Measurements from ENCODE around the gene NRL. TPM values are rescaled to one million over a fixed set of nuclear protein-coding genes. Genes with fewer than 3 reads are reported as not detected.

The NRL gene
- total RNA-seq, 2 donors from 2014 or later, result 4.3 to 4.7 TPM

GRCh38 chr14:24057867-24058259 is 56.9 kb downstream of the NRL start:
- no peak for DNase-seq (ENCODE audit: low spot score)
- Histone ChIP-seq H3K4me3 (no peak overlapping the region), H3K27me3 (replicated peaks; ENCODE audit: insufficient read depth) (no peaks in the 10 kb centered on the region), H3K4me1 (replicated peaks) (no peaks in the 10 kb centered on the region), H3K9me3 (no peaks in the 10 kb centered on the region), H3K36me3 (no peaks in the 10 kb centered on the region), H3K27ac (no peak overlapping the region)
- TF ChIP-seq POLR2AphosphoS5 (IDR thresholded peaks at IDR 0.05) (no peak), POLR2A (IDR thresholded peaks at IDR 0.05) (no peak), CTCF (IDR thresholded peaks at IDR 0.05) (no peak)
- intact Hi-C loops (cut with DNase I), result loop anchor here (2.0 to 5.0 kb wide), 2 partner anchors 33 to 49 kb away; no protein-coding TSS in a partner anchor
- 70% methylated on average over 11 of the region's 14 CpGs for WGBS

GRCh38 chr14:24057271-24057670 is 57.5 kb downstream of the NRL start:
- Histone ChIP-seq H3K4me3 (no peak overlapping the region), H3K4me1 (replicated peaks) (no peaks in the 10 kb centered on the region), H3K27ac (no peak overlapping the region), H3K27me3 (replicated peaks; ENCODE audit: insufficient read depth) (no peaks in the 10 kb centered on the region), H3K36me3 (no peaks in the 10 kb centered on the region), H3K9me3 (no peaks in the 10 kb centered on the region)
- TF ChIP-seq CTCF (IDR thresholded peaks at IDR 0.05) (no peak), POLR2AphosphoS5 (IDR thresholded peaks at IDR 0.05) (no peak)
- no peak for DNase-seq (ENCODE audit: low spot score)
- 92% methylated on average over 2 of the region's 2 CpGs for WGBS
- intact Hi-C loops (cut with DNase I), result loop anchor here (5.0 kb wide), 1 partner anchor 50 kb away; no protein-coding TSS in a partner anchor

- WGBS, result 53% methylated on average over 8 of the region's 8 CpGs
- no peaks in the 10 kb centered on the region for H3K27me3 ChIP-seq (replicated peaks; ENCODE audit: insufficient read depth)
- H3K9me3 ChIP-seq, result no peaks in the 10 kb centered on the region
- no peaks in the 10 kb centered on the region for H3K4me1 ChIP-seq (replicated peaks)
- intact Hi-C loops (cut with DNase I), result loop anchor here (5.0 kb wide), 1 partner anchor 51 kb away; no protein-coding TSS in a partner anchor
- no peak for TF ChIP-seq CTCF (IDR thresholded peaks at IDR 0.05)
- TF ChIP-seq POLR2A (IDR thresholded peaks at IDR 0.05), result no peak
- TF ChIP-seq POLR2AphosphoS5 (IDR thresholded peaks at IDR 0.05), result no peak
- no peak overlapping the region for H3K27ac ChIP-seq
- no peaks in the 10 kb centered on the region for H3K36me3 ChIP-seq
- no peak for DNase-seq (ENCODE audit: low spot score)
- H3K4me3 ChIP-seq, result no peak overlapping the region
Observed at GRCh38 chr14:24056800-24057184, 58.0 kb downstream of the NRL start.

GRCh38 chr14:24055971-24056799 is 58.6 kb downstream of the NRL start:
- no peak for DNase-seq (ENCODE audit: low spot score)
- intact Hi-C loops (cut with DNase I), result loop anchor here (5.0 kb wide), 1 partner anchor 51 kb away; no protein-coding TSS in a partner anchor
- Histone ChIP-seq H3K4me3 (no peak overlapping the region), H3K27ac (no peak overlapping the region), H3K36me3 (no peaks in the 10 kb centered on the region), H3K9me3 (no peaks in the 10 kb centered on the region), H3K4me1 (replicated peaks) (no peaks in the 10 kb centered on the region), H3K27me3 (replicated peaks; ENCODE audit: insufficient read depth) (no peaks in the 10 kb centered on the region)
- 82% methylated on average over 10 of the region's 10 CpGs for WGBS
- TF ChIP-seq POLR2AphosphoS5 (IDR thresholded peaks at IDR 0.05), result no peak
- no peak for TF ChIP-seq CTCF (IDR thresholded peaks at IDR 0.05)
- no peak for TF ChIP-seq POLR2A (IDR thresholded peaks at IDR 0.05)

- WGBS, result 94% methylated on average over 9 of the region's 9 CpGs
- no peak for TF ChIP-seq POLR2A (IDR thresholded peaks at IDR 0.05)
- TF ChIP-seq CTCF (IDR thresholded peaks at IDR 0.05), result no peak
- no peak for TF ChIP-seq POLR2AphosphoS5 (IDR thresholded peaks at IDR 0.05)
- Histone ChIP-seq H3K4me3 (no peak overlapping the region), H3K9me3 (no peaks in the 10 kb centered on the region), H3K36me3 (no peaks in the 10 kb centered on the region), H3K4me1 (replicated peaks) (no peaks in the 10 kb centered on the region), H3K27ac (no peak overlapping the region), H3K27me3 (replicated peaks; ENCODE audit: insufficient read depth) (no peaks in the 10 kb centered on the region)
- intact Hi-C loops (cut with DNase I), result loop anchor here (5.0 kb wide), 1 partner anchor 53 kb away; no protein-coding TSS in a partner anchor
- DNase-seq (ENCODE audit: low spot score), result no peak
Observed at GRCh38 chr14:24054646-24055045, 60.1 kb downstream of the NRL start.
